Measurements from ENCODE around the gene MRM3.
"Not testable (repeated sequence)": the region's sequence is repeated elsewhere in the genome, so short reads cannot be mapped to it uniquely, and the experiment has no call there.

The MRM3 gene

GRCh38 chr17:801660-802059 lies 19.5 kb downstream of the MRM3 start:
- H3K27ac ChIP-seq = no peak overlapping the region
- no peak for TF ChIP-seq CTCF (IDR thresholded peaks at IDR 0.05)
- no peak for TF ChIP-seq ZFX (IDR thresholded peaks at IDR 0.05; ENCODE audit: borderline replicate concordance)

GRCh38 chr17:802481-802880 lies 20.3 kb downstream of the MRM3 start:
- no peak overlapping the region for H3K27ac ChIP-seq
- TF ChIP-seq CTCF (IDR thresholded peaks at IDR 0.05) = no peak
- TF ChIP-seq ZFX (IDR thresholded peaks at IDR 0.05; ENCODE audit: borderline replicate concordance) = no peak

GRCh38 chr17:802901-803881 lies 21.0 kb downstream of the MRM3 start:
- TF ChIP-seq ZFX (IDR thresholded peaks at IDR 0.05; ENCODE audit: borderline replicate concordance) = no peak
- no peak for TF ChIP-seq CTCF (IDR thresholded peaks at IDR 0.05)
- H3K27ac ChIP-seq = no peak overlapping the region

GRCh38 chr17:804541-805435 lies 22.6 kb downstream of the MRM3 start:
- H3K27ac ChIP-seq = no peak overlapping the region
- no peak for TF ChIP-seq ZFX (IDR thresholded peaks at IDR 0.05; ENCODE audit: borderline replicate concordance)
- TF ChIP-seq CTCF (IDR thresholded peaks at IDR 0.05) = no peak

- H3K27ac ChIP-seq = not testable (repeated sequence)
Measured at GRCh38 chr17:805886-806285, 23.7 kb downstream of the MRM3 start.

- TF ChIP-seq ZFX (IDR thresholded peaks at IDR 0.05; ENCODE audit: borderline replicate concordance) (no peak), CTCF (IDR thresholded peaks at IDR 0.05) (no peak)
- no peak overlapping the region for H3K27ac ChIP-seq
Measured at GRCh38 chr17:806346-806745, 24.2 kb downstream of the MRM3 start.

GRCh38 chr17:806781-807522 lies 24.8 kb downstream of the MRM3 start:
- H3K27ac ChIP-seq = no peak overlapping the region
- TF ChIP-seq CTCF (IDR thresholded peaks at IDR 0.05) = no peak
